ENCODE results near the gene COX8C. TPM values are rescaled to one million over a fixed set of nuclear protein-coding genes. Genes with fewer than 3 reads are reported as not detected.

Gene COX8C
- total RNA-seq, 1 experiment from 2014 or later = not detected

GRCh38 chr14:93395231-93395630 is 48.2 kb downstream of the COX8C start:
- Histone ChIP-seq H3K4me3 (ENCODE audit: low read depth, low read length, poor library complexity, severe bottlenecking) (no peak overlapping the region), H3K27me3 (replicated peaks; ENCODE audit: insufficient read depth, low read depth, low read length, poor library complexity) (peaks cover 21% of the 10 kb centered on the region), H3K27ac (ENCODE audit: low read depth, low read length, poor library complexity, severe bottlenecking) (no peak overlapping the region), H3K4me1 (ENCODE audit: insufficient read depth, low read length, poor library complexity, severe bottlenecking) (no peaks in the 10 kb centered on the region), H3K9me3 (ENCODE audit: low read depth, low read length, poor library complexity, severe bottlenecking) (no peaks in the 10 kb centered on the region), H3K36me3 (ENCODE audit: insufficient read depth, low read length, poor library complexity, severe bottlenecking) (no peaks in the 10 kb centered on the region)
- no peak for DNase-seq (ENCODE audit: low spot score)
- BruUV-seq (replicated peaks) = no TSS peak
- POLR2A ChIA-PET (ENCODE audit: low non-redundant PET) = no interaction called here
- no peak for TF ChIP-seq EZH2 (IDR thresholded peaks at IDR 0.05; ENCODE audit: borderline replicate concordance, low read depth, low read length, poor library complexity, severe bottlenecking)
- TF ChIP-seq CTCF (conservative IDR thresholded peaks at IDR 0.05; ENCODE audit: low read depth, low read length) = no peak
- CTCF ChIA-PET = no interaction called here
- intact Hi-C loops (cut with micrococcal nuclease; ENCODE audit: unreplicated experiment) = no loop called here

- no TSS peak for BruUV-seq (replicated peaks)
- CTCF ChIA-PET = no interaction called here
Observed at GRCh38 chr14:93396456-93396855, 49.5 kb downstream of the COX8C start.

More at GRCh38 chr14:93396456-93396855, 49.5 kb downstream of the COX8C start:
- no peak for DNase-seq (ENCODE audit: low spot score)
- Histone ChIP-seq H3K9me3 (ENCODE audit: low read depth, low read length, poor library complexity, severe bottlenecking) (no peaks in the 10 kb centered on the region), H3K27ac (ENCODE audit: low read depth, low read length, poor library complexity, severe bottlenecking) (no peak overlapping the region), H3K4me3 (ENCODE audit: low read depth, low read length, poor library complexity, severe bottlenecking) (no peak overlapping the region), H3K27me3 (replicated peaks; ENCODE audit: insufficient read depth, low read depth, low read length, poor library complexity) (peaks cover 11% of the 10 kb centered on the region), H3K4me1 (ENCODE audit: insufficient read depth, low read length, poor library complexity, severe bottlenecking) (no peaks in the 10 kb centered on the region), H3K36me3 (ENCODE audit: insufficient read depth, low read length, poor library complexity, severe bottlenecking) (no peaks in the 10 kb centered on the region)
- POLR2A ChIA-PET (ENCODE audit: low non-redundant PET) = interaction anchor here (0.5 kb wide), 1 partner anchor 60 kb away, joined by 4 read pairs; no protein-coding TSS in a partner anchor
- intact Hi-C loops (cut with micrococcal nuclease; ENCODE audit: unreplicated experiment) = no loop called here
- no peak for TF ChIP-seq EZH2 (IDR thresholded peaks at IDR 0.05; ENCODE audit: borderline replicate concordance, low read depth, low read length, poor library complexity, severe bottlenecking)
- no peak for TF ChIP-seq CTCF (conservative IDR thresholded peaks at IDR 0.05; ENCODE audit: low read depth, low read length)

Other genes starting within 250 kb of the COX8C start
- 38.5 and 47.0 TPM in 2 replicates for gene ITPK1, start 231.3 kb upstream of the COX8C start, total RNA-seq (2021)
- gene MOAP1, start 162.3 kb upstream of the COX8C start, total RNA-seq (2021) = 25.6 and 32.4 TPM in 2 replicates
- gene LYSET, start 161.9 kb upstream of the COX8C start, total RNA-seq (2021) = 26.7 and 26.8 TPM in 2 replicates
- 19.6 and 24.1 TPM in 2 replicates for gene GON7, start 140.1 kb upstream of the COX8C start, total RNA-seq (2021)
- 64.0 and 73.1 TPM in 2 replicates for gene UBR7, start 139.9 kb upstream of the COX8C start, total RNA-seq (2021)
- gene BTBD7, start 14.1 kb upstream of the COX8C start, total RNA-seq (2021) = 52.8 and 60.9 TPM in 2 replicates
- gene UNC79, start 83.8 kb downstream of the COX8C start, total RNA-seq (2021) = 0.15 and 0.33 TPM in 2 replicates